Esophagus (tissue), 2 donors: ENCODE measurements around the gene UBALD1. TPM values are rescaled to one million over a fixed set of nuclear protein-coding genes. Genes with fewer than 3 reads are reported as not detected.

Experiments
- H3K27ac ChIP-seq, 2 donors: one replicate each; pipeline ENCODE4 v1.5.1; 2013; ENCODE audit warnings: low read depth in 2 of 2, mild to moderate bottlenecking in 2 of 2, inconsistent platforms in 1 of 2, low read length in 1 of 2, moderate library complexity in 1 of 2
- H3K27me3 ChIP-seq, 2 donors: one replicate each; pipeline ENCODE4 v1.6.1; 2013; ENCODE audit warnings: low read length in 2 of 2, control low read depth in 1 of 2, mild to moderate bottlenecking in 1 of 2; ENCODE audit not compliant: insufficient read depth in 2 of 2, control insufficient read depth in 1 of 2
- H3K36me3 ChIP-seq, 2 donors: one replicate each; pipeline ENCODE4 v1.6.1; 2013; ENCODE audit warnings: low read length in 1 of 2; ENCODE audit not compliant: control insufficient read depth in 2 of 2, insufficient read depth in 2 of 2
- H3K4me1 ChIP-seq, 2 donors: one replicate each; pipeline ENCODE4 v1.6.1; 2013; ENCODE audit warnings: low read length in 1 of 2; ENCODE audit not compliant: control insufficient read depth in 2 of 2, insufficient read depth in 2 of 2
- H3K4me3 ChIP-seq, 2 donors: one replicate each; pipeline ENCODE4 v1.5.1; 2013; ENCODE audit warnings: low read length in 2 of 2, mild to moderate bottlenecking in 2 of 2, low read depth in 1 of 2, moderate library complexity in 1 of 2
- H3K9me3 ChIP-seq, 2 donors: one replicate each; pipeline ENCODE4 v1.6.1; 2013; ENCODE audit warnings: mild to moderate bottlenecking in 2 of 2, low read depth in 1 of 2, low read length in 1 of 2, moderate library complexity in 1 of 2; ENCODE audit not compliant: control insufficient read depth in 2 of 2, insufficient read depth in 1 of 2
- WGBS, 2 donors: extraction: QIAGEN DNeasy Blood & Tissue Kit; methylation state at CpG; one replicate each; pipeline ENCODE4 v1.1.7; 2013; 5-methylcytosine and 5-hydroxymethylcytosine counted together
- polyA plus RNA-seq, 2 donors: library from polyadenylated mRNA; stranded (reverse); fragments of 200-250 nt; gene quantifications; one replicate each; pipeline ENCODE4 v1.2.3, GENCODE V29; 2013
- donor health status: healthy with polysubstance abuse.
- donor health status: Bipolar disorder and iron deficiency.

UBALD1 gene
- polyA plus RNA-seq, 2 donors, result 18.6 to 34.7 TPM

DNA sequence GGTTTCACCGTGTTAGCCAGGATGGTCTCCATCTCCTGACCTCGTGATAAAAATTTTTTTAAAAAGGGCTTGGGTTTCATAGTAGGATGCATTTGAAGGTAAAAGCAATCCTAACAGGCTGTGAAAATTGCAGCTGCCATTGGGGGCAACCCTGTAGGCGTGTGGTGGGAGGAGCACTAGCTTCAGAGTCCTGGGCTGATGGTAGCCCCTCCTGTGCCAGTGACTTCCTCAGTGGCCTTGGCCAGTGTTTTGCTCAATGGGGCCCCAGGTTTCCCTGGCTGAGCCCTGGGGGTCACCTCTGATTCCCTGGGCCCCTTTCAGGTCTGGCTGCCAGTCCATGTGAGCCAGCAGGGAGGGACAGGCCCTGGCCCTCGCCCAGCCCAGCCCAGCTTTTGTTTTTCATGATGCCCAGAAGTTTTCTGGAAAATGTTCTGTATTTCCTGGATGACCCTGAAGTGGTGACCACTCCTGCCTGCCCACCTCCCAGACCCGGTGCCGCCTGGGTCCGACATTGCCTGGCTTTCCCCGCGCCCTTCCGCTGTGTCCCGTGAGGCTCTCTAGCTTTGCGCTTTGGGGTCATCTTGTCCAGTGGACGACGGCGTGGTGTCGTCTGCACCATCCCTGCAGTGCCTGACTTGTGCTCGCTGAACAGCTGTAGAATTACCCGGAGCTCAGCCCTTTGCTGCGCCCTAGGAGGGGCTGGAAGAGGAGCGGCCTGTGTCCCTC is 19.4 kb upstream of the UBALD1 start:
- no peaks in the 10 kb centered on the region for H3K27me3 ChIP-seq
- H3K4me3 ChIP-seq, result no peak overlapping the region
- peaks cover 5 to 15% of the 10 kb centered on the region in 2 donors for H3K36me3 ChIP-seq
- no peaks in the 10 kb centered on the region for H3K9me3 ChIP-seq
- H3K4me1 ChIP-seq, result peaks cover 2 to 3% of the 10 kb centered on the region in 2 donors
- no peak overlapping the region for H3K27ac ChIP-seq
- WGBS, 2 donors, result 93 to 95% methylated on average over 20 of the region's 20 CpGs

DNA sequence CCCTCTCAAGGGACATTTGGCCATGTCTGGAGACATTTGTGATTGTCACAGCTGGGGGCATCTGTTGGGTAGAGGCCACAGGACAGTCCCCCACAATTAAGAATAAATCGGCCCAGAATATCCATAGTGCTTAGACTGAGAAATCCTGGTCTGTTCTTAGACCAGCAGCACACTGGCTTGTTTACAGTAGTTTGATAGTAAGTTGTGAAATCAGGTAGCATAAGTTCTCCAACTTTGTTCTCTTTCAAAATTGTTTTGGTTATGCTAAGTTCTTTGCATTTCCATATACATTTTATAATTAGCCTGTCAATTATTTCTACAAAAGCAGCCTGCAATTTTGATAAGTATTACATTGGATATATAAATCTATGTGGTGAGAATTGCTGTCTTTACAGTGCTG is 16.8 kb upstream of the UBALD1 start:
- Histone ChIP-seq H3K4me3 (no peak overlapping the region), H3K9me3 (no peaks in the 10 kb centered on the region), H3K4me1 (peaks cover 3 to 7% of the 10 kb centered on the region in 2 donors), H3K27me3 (no peaks in the 10 kb centered on the region), H3K36me3 (peaks cover 0 to 10% of the 10 kb centered on the region in 2 donors), H3K27ac (no peak overlapping the region)
- 94 to 96% methylated on average over 1 of the region's 1 CpG for WGBS, 2 donors

DNA sequence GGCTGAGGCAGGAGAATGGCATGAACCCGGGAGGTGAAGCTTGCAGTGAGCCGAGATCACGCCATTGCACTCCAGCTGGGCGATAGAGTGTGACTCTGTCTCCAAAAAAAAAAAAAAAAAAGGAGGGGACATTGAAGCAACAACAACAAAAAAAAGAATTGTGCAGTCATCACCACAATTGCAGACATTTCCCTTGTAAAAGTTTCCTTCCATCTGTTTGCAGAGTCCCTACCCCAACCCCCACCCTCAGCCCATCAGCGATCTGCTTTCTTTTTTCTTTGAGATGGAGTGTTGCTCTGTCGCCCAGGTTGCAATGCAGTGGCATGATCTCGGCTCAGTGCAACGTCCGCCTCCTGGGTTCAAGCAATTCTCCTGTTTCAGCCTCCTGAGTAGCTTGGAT is 13.6 kb upstream of the UBALD1 start:
- Histone ChIP-seq H3K36me3 (no peaks in the 10 kb centered on the region), H3K27ac (no peak overlapping the region), H3K9me3 (no peaks in the 10 kb centered on the region), H3K4me1 (peaks cover 6 to 14% of the 10 kb centered on the region in 2 donors), H3K4me3 (no peak overlapping the region), H3K27me3 (no peaks in the 10 kb centered on the region)
- WGBS, 2 donors, result 95 to 96% methylated on average over 9 of the region's 9 CpGs

DNA sequence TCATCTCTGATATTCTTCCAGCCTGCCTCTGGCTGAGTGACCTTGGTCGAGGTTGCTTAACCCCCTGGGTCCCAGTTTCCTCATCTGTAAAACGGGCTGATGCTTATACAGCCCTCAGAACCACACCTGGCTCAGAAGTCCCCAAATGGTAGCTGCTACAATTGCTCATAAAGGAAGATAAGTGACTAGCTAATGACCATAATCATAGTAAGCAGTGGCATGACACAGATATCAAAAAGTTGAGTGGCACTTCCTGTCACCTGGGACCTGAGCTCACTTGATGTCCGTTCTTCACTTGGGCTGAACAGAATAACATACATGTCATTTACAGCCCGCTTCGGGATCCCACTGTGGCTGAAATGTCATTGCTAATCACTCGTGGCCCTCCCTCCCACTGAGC is 11.7 kb upstream of the UBALD1 start:
- Histone ChIP-seq H3K9me3 (no peaks in the 10 kb centered on the region), H3K36me3 (no peaks in the 10 kb centered on the region)
- WGBS, 2 donors, result 63 to 66% methylated on average over 6 of the region's 6 CpGs

DNA sequence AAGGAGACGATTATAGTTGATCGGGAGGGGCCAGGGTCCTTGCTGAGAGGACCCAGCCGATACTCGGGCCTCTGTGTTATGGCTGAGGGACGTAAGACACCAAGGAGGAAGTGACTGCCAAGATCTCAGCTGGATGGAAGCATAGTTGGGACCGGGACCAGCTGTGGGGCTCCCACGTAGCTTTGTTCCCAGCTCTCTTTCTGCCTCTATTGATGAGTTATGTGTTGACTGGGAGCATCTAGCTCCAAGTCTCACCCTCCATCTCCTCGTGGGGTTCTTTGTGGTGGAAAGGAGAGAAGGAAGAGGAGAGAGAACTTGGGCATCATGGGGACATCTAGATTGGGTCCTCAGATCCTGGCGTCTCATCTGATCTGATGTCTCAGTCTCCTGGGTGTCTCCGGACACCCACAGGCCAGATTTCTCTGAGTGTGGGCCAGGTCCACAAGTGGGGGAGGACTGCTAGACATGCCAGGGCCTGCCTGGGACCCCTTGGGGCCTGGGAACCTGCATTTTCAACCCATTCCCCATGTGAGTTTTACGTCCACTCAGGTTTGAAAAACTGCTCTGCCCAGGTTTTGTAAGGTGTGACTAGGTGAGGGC is 11.0 kb upstream of the UBALD1 start:
- H3K4me3 ChIP-seq, result peak overlapping the region; percentile 83 to 98
- H3K4me1 ChIP-seq, result peaks cover 6 to 14% of the 10 kb centered on the region in 2 donors
- no peaks in the 10 kb centered on the region for H3K9me3 ChIP-seq
- H3K27me3 ChIP-seq, result no peaks in the 10 kb centered on the region
- H3K36me3 ChIP-seq, result no peaks in the 10 kb centered on the region
- H3K27ac ChIP-seq, result peak overlapping the region; percentile 93 to 98
- 8 to 9% methylated on average over 11 of the region's 11 CpGs for WGBS, 2 donors

More for the DNA sequence above, 11.7 kb upstream of the UBALD1 start:
- peaks cover 6 to 14% of the 10 kb centered on the region in 2 donors for H3K4me1 ChIP-seq
- peak overlapping the region; percentile 5 to 83 for H3K4me3 ChIP-seq
- no peak overlapping the region for H3K27ac ChIP-seq
- no peaks in the 10 kb centered on the region for H3K27me3 ChIP-seq

DNA sequence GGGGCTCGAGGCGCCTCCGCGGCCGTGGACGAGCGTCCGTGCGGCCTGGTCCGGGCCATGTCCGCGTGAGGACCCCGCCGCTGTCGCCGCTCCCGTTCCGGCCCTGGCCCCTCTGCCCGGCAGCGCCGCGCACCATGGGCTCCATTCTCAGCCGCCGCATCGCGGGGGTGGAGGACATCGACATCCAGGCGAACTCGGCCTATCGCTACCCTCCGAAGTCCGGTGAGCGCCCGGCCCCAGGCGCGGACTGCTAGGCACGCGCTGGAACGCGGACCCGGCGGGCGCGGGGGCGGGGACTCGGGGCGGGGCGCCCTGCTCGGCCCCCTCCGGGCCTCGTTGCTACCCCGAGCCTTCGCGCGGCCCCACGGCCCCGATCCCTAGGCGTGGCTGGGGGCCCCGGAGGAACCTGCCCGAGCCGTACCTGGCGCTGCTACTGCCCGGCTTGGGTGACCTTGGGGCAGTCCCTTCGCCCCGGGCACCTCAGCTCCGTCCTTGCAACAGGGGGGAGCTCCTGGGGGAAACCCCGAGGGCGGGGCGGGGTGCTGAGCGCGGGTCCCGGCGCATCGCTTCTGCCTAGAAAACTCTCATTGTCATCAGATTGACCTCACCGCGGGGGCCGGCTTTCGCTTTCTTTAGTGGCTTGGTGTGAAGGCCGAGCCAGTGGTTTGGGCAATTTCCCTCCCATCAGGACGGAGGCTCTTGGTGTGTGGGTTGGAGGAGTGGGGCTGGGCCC is 10.3 kb upstream of the UBALD1 start:
- H3K9me3 ChIP-seq, result no peaks in the 10 kb centered on the region
- H3K4me1 ChIP-seq, result peaks cover 6 to 14% of the 10 kb centered on the region in 2 donors
- WGBS, 2 donors, result 0 to 1% methylated on average over 70 to 80 of the region's 80 CpGs
- peak overlapping the region; percentile 93 to 98 for H3K27ac ChIP-seq
- H3K4me3 ChIP-seq, result peak overlapping the region; percentile 83 to 98
- no peaks in the 10 kb centered on the region for H3K27me3 ChIP-seq
- H3K36me3 ChIP-seq, result no peaks in the 10 kb centered on the region

DNA sequence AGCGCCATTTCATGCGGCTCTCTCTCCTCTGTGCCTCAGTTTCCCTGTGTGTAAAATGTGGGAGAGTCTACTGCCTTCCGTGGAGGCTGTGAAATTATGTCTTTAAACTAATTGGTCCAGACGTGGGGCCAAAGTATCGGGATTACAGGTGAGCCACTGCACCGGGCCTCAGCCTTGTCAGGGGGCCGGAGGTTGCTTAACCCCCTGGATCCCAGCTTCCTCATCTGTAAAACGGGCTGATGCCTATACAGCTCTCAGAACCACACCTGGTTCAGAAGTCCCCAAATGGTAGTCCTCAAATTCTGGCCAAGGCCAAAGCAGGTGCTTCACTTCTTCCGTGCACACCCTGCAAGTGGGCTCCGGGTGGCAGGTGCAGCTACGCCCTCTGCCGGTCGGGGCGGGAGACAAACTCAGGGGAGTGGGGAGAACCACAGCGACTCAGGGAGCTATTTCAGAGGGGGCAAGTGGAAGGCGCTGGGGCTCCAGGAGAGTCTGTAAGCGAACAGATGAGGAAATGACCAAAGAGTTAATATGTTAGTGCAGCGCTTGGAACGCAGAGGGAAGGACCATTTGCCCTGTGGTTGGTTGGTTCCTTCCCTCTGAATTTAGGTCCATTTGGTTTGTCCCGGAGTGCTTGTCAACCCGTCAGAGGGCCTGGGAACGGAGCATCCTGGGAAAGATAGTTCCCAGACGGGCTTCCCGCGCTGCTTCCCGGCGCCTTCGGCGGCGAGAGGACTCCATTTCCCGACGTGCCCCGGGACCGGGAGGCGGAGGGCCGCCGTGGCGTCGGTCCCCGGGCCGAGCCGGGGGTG is 9.5 kb upstream of the UBALD1 start, which contains the start of gene MGRN1:
MGRN1 (plus strand) TSS at position 812 of the 812 bp plus-strand sequence. CDS start 135 bp downstream, outside the sequence.
- Histone ChIP-seq H3K36me3 (no peaks in the 10 kb centered on the region), H3K27ac (peak within 1 kb of the TSS; percentile 93 to 98), H3K4me3 (peak within 1 kb of the TSS; percentile 83 to 98), H3K9me3 (no peaks in the 10 kb centered on the region), H3K4me1 (peaks cover 8 to 14% of the 10 kb centered on the region in 2 donors), H3K27me3 (no peaks in the 10 kb centered on the region)
- WGBS, 2 donors, result 6 to 7% methylated on average over 42 of the region's 42 CpGs

DNA sequence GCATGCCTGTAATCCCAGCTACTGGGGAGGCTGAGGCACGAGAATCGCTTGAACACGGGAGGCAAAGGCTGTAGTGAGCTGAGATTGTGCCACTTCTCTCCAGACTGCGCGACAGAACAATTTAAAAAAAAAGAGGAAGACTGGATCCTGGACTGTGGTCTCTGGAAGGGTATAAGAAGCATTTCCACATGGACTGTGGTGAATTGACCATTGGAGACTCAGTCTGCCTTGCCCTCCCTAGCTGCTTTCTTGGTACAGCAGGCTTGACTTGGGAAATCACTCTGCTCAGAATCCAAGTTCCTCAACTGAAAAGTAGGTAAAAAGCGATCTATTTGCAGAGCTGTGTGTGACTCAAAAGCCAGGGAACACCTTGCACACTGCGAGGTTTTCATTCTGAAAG is 8.9 kb upstream of the UBALD1 start:
- peaks cover 12 to 18% of the 10 kb centered on the region in 2 donors for H3K4me1 ChIP-seq
- WGBS, 2 donors, result 80 to 82% methylated on average over 7 of the region's 7 CpGs
- H3K36me3 ChIP-seq, result no peaks in the 10 kb centered on the region
- H3K27ac ChIP-seq, result no peak overlapping the region
- H3K4me3 ChIP-seq, result no peak overlapping the region
- H3K9me3 ChIP-seq, result no peaks in the 10 kb centered on the region
- H3K27me3 ChIP-seq, result no peaks in the 10 kb centered on the region
